ENCODE results near the gene MDFI. TPM values are rescaled to one million over a fixed set of nuclear protein-coding genes. Genes with fewer than 3 reads are reported as not detected.
A peak's percentile ranks its signal among the peaks of the same experiment; 100 is the strongest.

The MDFI gene
- total RNA-seq, 1 donor from 2014 or later = 11.0 TPM

GRCh38 chr6:41599852-41600445 lies 38.3 kb upstream of the MDFI start:
- Histone ChIP-seq H3K36me3 (peaks cover 19% of the 10 kb centered on the region), H3K9me3 (no peaks in the 10 kb centered on the region), H3K27ac (no peak overlapping the region), H3K27me3 (no peaks in the 10 kb centered on the region), H3K4me3 (no peak overlapping the region), H3K4me1 (peaks cover 7% of the 10 kb centered on the region)
- ATAC-seq (no peak), DNase-seq (peak; percentile 32)
- intact Hi-C loops (cut with DNase I) = loop anchor here (5.0 to 10.0 kb wide), 3 partner anchors 82 to 175 kb away; no protein-coding TSS in a partner anchor
- TF ChIP-seq CTCF (IDR thresholded peaks at IDR 0.05) = no peak

- intact Hi-C loops (cut with DNase I) = loop anchor here (5.0 kb wide), 1 partner anchor 82 kb away; no protein-coding TSS in a partner anchor
- H3K4me3 ChIP-seq = no peak overlapping the region
- TF ChIP-seq CTCF (IDR thresholded peaks at IDR 0.05) = no peak
- peaks cover 19% of the 10 kb centered on the region for H3K36me3 ChIP-seq
- peaks cover 7% of the 10 kb centered on the region for H3K4me1 ChIP-seq
- H3K9me3 ChIP-seq = no peaks in the 10 kb centered on the region
- DNase-seq = peak; percentile 51
- ATAC-seq = no peak
- H3K27me3 ChIP-seq = no peaks in the 10 kb centered on the region
- H3K27ac ChIP-seq = no peak overlapping the region
Measured at GRCh38 chr6:41600499-41601247, 37.6 kb upstream of the MDFI start.

- no peak overlapping the region for H3K27ac ChIP-seq
- intact Hi-C loops (cut with DNase I) = loop anchor here (5.0 kb wide), 1 partner anchor 81 kb away; no protein-coding TSS in a partner anchor
- H3K27me3 ChIP-seq = no peaks in the 10 kb centered on the region
- DNase-seq (no peak), ATAC-seq (no peak)
- H3K36me3 ChIP-seq = peaks cover 14% of the 10 kb centered on the region
- H3K9me3 ChIP-seq = no peaks in the 10 kb centered on the region
- no peak overlapping the region for H3K4me3 ChIP-seq
- TF ChIP-seq CTCF (IDR thresholded peaks at IDR 0.05) = no peak
- H3K4me1 ChIP-seq = peaks cover 7% of the 10 kb centered on the region
Measured at GRCh38 chr6:41601248-41601549, 37.1 kb upstream of the MDFI start.

GRCh38 chr6:41602422-41602743 lies 35.9 kb upstream of the MDFI start:
- ATAC-seq = no peak
- Histone ChIP-seq H3K4me3 (no peak overlapping the region), H3K27me3 (no peaks in the 10 kb centered on the region), H3K27ac (no peak overlapping the region), H3K9me3 (no peaks in the 10 kb centered on the region), H3K36me3 (peaks cover 4% of the 10 kb centered on the region), H3K4me1 (peaks cover 7% of the 10 kb centered on the region)
- DNase-seq = no peak
- TF ChIP-seq CTCF (IDR thresholded peaks at IDR 0.05) = no peak
- intact Hi-C loops (cut with DNase I) = loop anchor here (5.0 kb wide), 1 partner anchor 80 kb away; no protein-coding TSS in a partner anchor

GRCh38 chr6:41602864-41603608 lies 35.2 kb upstream of the MDFI start:
- intact Hi-C loops (cut with DNase I) = loop anchor here (5.0 kb wide), 1 partner anchor 79 kb away; no protein-coding TSS in a partner anchor
- TF ChIP-seq CTCF (IDR thresholded peaks at IDR 0.05) = peak; percentile 85
- no peak overlapping the region for H3K27ac ChIP-seq

More at GRCh38 chr6:41602864-41603608, 35.2 kb upstream of the MDFI start:
- H3K36me3 ChIP-seq = peaks cover 4% of the 10 kb centered on the region
- peaks cover 7% of the 10 kb centered on the region for H3K4me1 ChIP-seq
- DNase-seq (peak; percentile 84), ATAC-seq (peak; percentile 87)
- no peaks in the 10 kb centered on the region for H3K27me3 ChIP-seq
- no peak overlapping the region for H3K4me3 ChIP-seq
- no peaks in the 10 kb centered on the region for H3K9me3 ChIP-seq
